Gastroesophageal sphincter (tissue), 4 donors: Measurements from ENCODE around the gene NTN5. TPM values are rescaled to one million over a fixed set of nuclear protein-coding genes. Genes with fewer than 3 reads are reported as not detected.

Experiments
- ATAC-seq: fragments of 150-250 bp; one replicate; pipeline ENCODE4 v1.9.1; 2016; ENCODE audit warnings: mild to moderate bottlenecking, moderate library complexity
- H3K27ac ChIP-seq, 4 donors: fragments of 200-600 bp; sonication (generic) in 3 of 4; 1 replicate in 3 of 4; 2 replicates in 1 of 4; pipeline ENCODE4 v1.5.1; 2016 to 2019
- H3K27me3 ChIP-seq: fragments of 200-600 bp; sonication (generic); one replicate; pipeline ENCODE4 v1.5.1; 2019
- H3K36me3 ChIP-seq, 2 donors: fragments of 200-600 bp; sonication (generic); one replicate each; pipeline ENCODE4 v1.5.1; 2019; ENCODE audit warnings: control low read depth in 1 of 2
- H3K4me1 ChIP-seq, 3 donors: fragments of 200-600 bp; sonication (generic); 1 replicate in 2 of 3; 2 replicates in 1 of 3; pipeline ENCODE4 v1.5.1; 2016 to 2019; ENCODE audit warnings: control low read depth in 2 of 3
- H3K4me3 ChIP-seq, 2 donors: fragments of 200-600 bp; sonication (generic); one replicate each; pipeline ENCODE4 v1.5.1; 2019; ENCODE audit warnings: mild to moderate bottlenecking in 1 of 2, moderate library complexity in 1 of 2
- H3K9me3 ChIP-seq, 3 donors: fragments of 200-600 bp; sonication (generic); one replicate each; pipeline ENCODE4 v1.5.1; 2017 to 2019; ENCODE audit warnings: control low read depth in 2 of 3
- CTCF ChIP-seq, 4 experiments: fragments of 200-600 bp in 2 of 4; fragments of 450-650 bp in 2 of 4; sonication (generic) in 1 of 4; IDR thresholded peaks; one replicate each; pipeline ENCODE4 v1.5.1; 2017 to 2019; ENCODE audit warnings: antibody characterized with exemption in 4 of 4, mild to moderate bottlenecking in 2 of 4, moderate library complexity in 2 of 4
- EP300 ChIP-seq: sonication (generic); formaldehyde crosslinking; IDR thresholded peaks from one replicate; pipeline ENCODE4 v1.6.1; 2017; ENCODE audit warnings: antibody characterized with exemption, mild to moderate bottlenecking
- POLR2A ChIP-seq, 2 donors: fragments of 450-650 bp; IDR thresholded peaks; one replicate each; pipeline ENCODE4 v1.6.1; 2017; ENCODE audit warnings: antibody characterized with exemption in 2 of 2, mild to moderate bottlenecking in 2 of 2, moderate library complexity in 1 of 2
- POLR2AphosphoS5 ChIP-seq: sonication (generic); formaldehyde crosslinking; IDR thresholded peaks from one replicate; pipeline ENCODE4 v1.6.1; 2017; ENCODE audit warnings: antibody characterized with exemption
- WGBS, 2 donors: methylation state at CpG; one replicate each; pipeline ENCODE4 v1.1.5; 2018; ENCODE audit warnings: low coverage in 1 of 2; 5-methylcytosine and 5-hydroxymethylcytosine counted together
- total RNA-seq, 4 donors: library from RNA; depleted of rRNA; stranded (reverse); fragments of >200 nt; gene quantifications; one replicate each; pipeline ENCODE4 v1.1.0, GENCODE V29; 2016

NTN5 gene
- total RNA-seq, 4 donors from 2014 or later, result 0.78 to 2.3 (median 1.1) TPM; not detected in 1

- H3K36me3 ChIP-seq, result no peaks in the 10 kb centered on the region
- ATAC-seq, result no peak
- no peak overlapping the region for H3K27ac ChIP-seq
- no peak overlapping the region for H3K4me3 ChIP-seq
- WGBS, 2 donors, result 43 to 54% methylated on average over 14 to 15 of the region's 16 CpGs
- H3K9me3 ChIP-seq, result no peaks in the 10 kb centered on the region
- TF ChIP-seq EP300, result no peak
- H3K4me1 ChIP-seq, result peaks cover 0 to 12% (median 0%) of the 10 kb centered on the region in 3 donors
- no peaks in the 10 kb centered on the region for H3K27me3 ChIP-seq
Measured at GRCh38 chr19:48656840-48657474, 15.9 kb downstream of the NTN5 start.

GRCh38 chr19:48654299-48655059 is 18.3 kb downstream of the NTN5 start:
- Histone ChIP-seq H3K4me1 (no peaks in the 10 kb centered on the region), H3K36me3 (no peaks in the 10 kb centered on the region), H3K27ac (no peak overlapping the region), H3K4me3 (no peak overlapping the region), H3K27me3 (no peaks in the 10 kb centered on the region), H3K9me3 (no peaks in the 10 kb centered on the region)
- no peak for TF ChIP-seq POLR2A (IDR thresholded peaks at IDR 0.05)
- no peak for TF ChIP-seq POLR2AphosphoS5
- no peak for TF ChIP-seq EP300
- no peak for TF ChIP-seq CTCF (IDR thresholded peaks at IDR 0.05)
- ATAC-seq, result no peak
- WGBS, 2 donors, result 40 to 70% methylated on average over 1 to 4 of the region's 11 CpGs

- no peaks in the 10 kb centered on the region for H3K36me3 ChIP-seq
- ATAC-seq, result no peak
- H3K4me3 ChIP-seq, result no peak overlapping the region
- H3K27me3 ChIP-seq, result no peaks in the 10 kb centered on the region
- H3K27ac ChIP-seq, result no peak overlapping the region
- peaks cover 0 to 4% (median 0%) of the 10 kb centered on the region in 3 donors for H3K4me1 ChIP-seq
- no peaks in the 10 kb centered on the region for H3K9me3 ChIP-seq
- TF ChIP-seq POLR2A (IDR thresholded peaks at IDR 0.05), result no peak
- TF ChIP-seq CTCF (IDR thresholded peaks at IDR 0.05), result no peak
- no peak for TF ChIP-seq EP300
- TF ChIP-seq POLR2AphosphoS5, result no peak
- 82 to 100% methylated on average over 1 to 2 of the region's 5 CpGs for WGBS, 2 donors
Measured at GRCh38 chr19:48651683-48652048, 21.2 kb downstream of the NTN5 start.

- Histone ChIP-seq H3K36me3 (no peaks in the 10 kb centered on the region), H3K4me1 (peaks cover 0 to 10% (median 0%) of the 10 kb centered on the region in 3 donors), H3K9me3 (no peaks in the 10 kb centered on the region), H3K4me3 (no peak overlapping the region), H3K27me3 (no peaks in the 10 kb centered on the region), H3K27ac (no peak overlapping the region)
- TF ChIP-seq POLR2A (IDR thresholded peaks at IDR 0.05), result no peak
- TF ChIP-seq EP300, result no peak
- TF ChIP-seq POLR2AphosphoS5, result no peak
- no peak for TF ChIP-seq CTCF (IDR thresholded peaks at IDR 0.05)
- ATAC-seq, result no peak
- 88 to 100% methylated on average over 1 to 11 of the region's 12 CpGs for WGBS, 2 donors
Measured at GRCh38 chr19:48650974-48651682, 21.7 kb downstream of the NTN5 start.

- 33 to 40% methylated on average over 1 of the region's 2 CpGs for WGBS, 2 donors
- H3K4me3 ChIP-seq, result no peak overlapping the region
- ATAC-seq, result no peak
Measured at GRCh38 chr19:48648134-48648533, 24.7 kb downstream of the NTN5 start.

More at GRCh38 chr19:48648134-48648533, 24.7 kb downstream of the NTN5 start:
- no peaks in the 10 kb centered on the region for H3K27me3 ChIP-seq
- TF ChIP-seq POLR2A (IDR thresholded peaks at IDR 0.05) (no peak), CTCF (IDR thresholded peaks at IDR 0.05) (no peak), EP300 (no peak), POLR2AphosphoS5 (no peak)
- H3K4me1 ChIP-seq, result peaks cover 0 to 34% (median 16%) of the 10 kb centered on the region in 3 donors
- no peaks in the 10 kb centered on the region for H3K9me3 ChIP-seq
- H3K36me3 ChIP-seq, result no peaks in the 10 kb centered on the region
- H3K27ac ChIP-seq, result no peak overlapping the region
